GM12864 (cell line): ENCODE results near the gene CCSER1.

ENCODE experiments used
- DNase-seq: peaks from one replicate; pipeline ENCODE4 v3.0.0-alpha.2; 2011; ENCODE audit warnings: low read depth
- H3K4me3 ChIP-seq: 2 replicates; pipeline ENCODE4 v1.5.1; 2011; ENCODE audit warnings: mild to moderate bottlenecking, low read depth, low read length, control low read depth
- TF ChIP-seq, protein P1 (sequence below): IDR thresholded peaks from 2 replicates; pipeline ENCODE4 v1.5.1; 2011; ENCODE audit warnings: low read depth, mild to moderate bottlenecking, moderate library complexity, low read length, control low read depth, inconsistent platforms; ENCODE audit errors: missing control alignments

The CCSER1 gene

DNA sequence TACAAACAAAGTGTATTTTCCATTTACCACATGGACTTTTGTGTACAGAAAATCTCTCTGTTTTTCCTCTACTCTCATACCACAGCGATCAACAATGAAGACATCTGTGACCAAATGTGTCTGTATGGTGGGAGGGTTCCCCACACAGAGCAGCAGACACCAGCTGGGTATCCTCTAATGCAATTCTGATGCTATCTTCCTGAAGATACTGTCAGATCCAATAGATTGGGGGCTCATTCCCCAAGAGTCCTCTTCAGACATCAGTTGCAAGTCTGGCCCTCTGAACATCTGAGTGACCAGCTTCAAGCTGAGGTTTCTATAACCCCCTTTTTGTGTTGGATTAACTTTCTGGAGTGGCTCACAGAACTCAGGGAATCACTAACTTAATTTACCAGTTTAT, 659.4 kb downstream of the CCSER1 start:
- H3K4me3 ChIP-seq: no peak overlapping the region
- TF ChIP-seq, protein P1, sequence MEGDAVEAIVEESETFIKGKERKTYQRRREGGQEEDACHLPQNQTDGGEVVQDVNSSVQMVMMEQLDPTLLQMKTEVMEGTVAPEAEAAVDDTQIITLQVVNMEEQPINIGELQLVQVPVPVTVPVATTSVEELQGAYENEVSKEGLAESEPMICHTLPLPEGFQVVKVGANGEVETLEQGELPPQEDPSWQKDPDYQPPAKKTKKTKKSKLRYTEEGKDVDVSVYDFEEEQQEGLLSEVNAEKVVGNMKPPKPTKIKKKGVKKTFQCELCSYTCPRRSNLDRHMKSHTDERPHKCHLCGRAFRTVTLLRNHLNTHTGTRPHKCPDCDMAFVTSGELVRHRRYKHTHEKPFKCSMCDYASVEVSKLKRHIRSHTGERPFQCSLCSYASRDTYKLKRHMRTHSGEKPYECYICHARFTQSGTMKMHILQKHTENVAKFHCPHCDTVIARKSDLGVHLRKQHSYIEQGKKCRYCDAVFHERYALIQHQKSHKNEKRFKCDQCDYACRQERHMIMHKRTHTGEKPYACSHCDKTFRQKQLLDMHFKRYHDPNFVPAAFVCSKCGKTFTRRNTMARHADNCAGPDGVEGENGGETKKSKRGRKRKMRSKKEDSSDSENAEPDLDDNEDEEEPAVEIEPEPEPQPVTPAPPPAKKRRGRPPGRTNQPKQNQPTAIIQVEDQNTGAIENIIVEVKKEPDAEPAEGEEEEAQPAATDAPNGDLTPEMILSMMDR: no peak
- DNase-seq: no peak

DNA sequence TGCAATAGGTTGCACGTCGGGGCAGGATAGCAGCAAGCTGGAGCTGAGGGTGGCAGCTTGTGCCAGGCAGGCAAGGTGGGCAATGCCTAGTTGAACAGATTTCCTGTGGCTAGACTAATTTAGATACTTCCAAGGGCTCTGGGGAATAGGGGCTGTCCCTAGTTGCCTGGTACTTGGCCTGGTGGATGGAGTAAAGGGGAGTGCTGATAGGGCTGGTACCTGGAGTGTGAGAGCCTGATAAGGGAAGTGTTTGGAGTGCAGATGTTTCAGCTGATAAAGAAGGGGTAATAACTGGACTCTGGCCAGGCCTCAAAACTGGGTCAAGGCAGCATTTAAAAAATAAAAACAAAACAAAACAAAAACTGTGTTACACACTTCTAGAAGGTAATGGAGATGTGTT, 665.5 kb downstream of the CCSER1 start:
- TF ChIP-seq, protein P1: no peak
- H3K4me3 ChIP-seq: no peak overlapping the region
- DNase-seq: no peak

DNA sequence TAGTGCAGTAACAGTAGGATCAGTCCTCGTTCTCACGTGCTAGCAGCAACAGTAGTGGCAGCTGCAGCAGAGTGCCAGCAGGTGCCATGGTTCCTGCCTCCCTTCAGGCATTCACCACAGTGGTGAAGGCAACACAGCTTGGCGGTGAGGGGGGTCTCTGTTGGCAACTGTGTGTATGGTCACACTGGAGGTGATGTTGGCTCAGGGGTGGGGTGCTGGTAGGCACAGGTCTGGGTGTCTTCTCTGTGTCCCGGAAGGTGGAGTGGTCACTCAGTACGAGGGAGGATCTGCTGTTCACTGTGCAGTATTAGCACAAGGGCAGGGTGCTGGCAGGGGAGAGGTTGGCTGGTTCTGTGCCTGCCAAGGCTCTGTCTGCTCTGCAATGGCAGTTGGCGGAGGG, 671.8 kb downstream of the CCSER1 start:
- DNase-seq: no peak
- TF ChIP-seq, protein P1: no peak
- H3K4me3 ChIP-seq: no peak overlapping the region

DNA sequence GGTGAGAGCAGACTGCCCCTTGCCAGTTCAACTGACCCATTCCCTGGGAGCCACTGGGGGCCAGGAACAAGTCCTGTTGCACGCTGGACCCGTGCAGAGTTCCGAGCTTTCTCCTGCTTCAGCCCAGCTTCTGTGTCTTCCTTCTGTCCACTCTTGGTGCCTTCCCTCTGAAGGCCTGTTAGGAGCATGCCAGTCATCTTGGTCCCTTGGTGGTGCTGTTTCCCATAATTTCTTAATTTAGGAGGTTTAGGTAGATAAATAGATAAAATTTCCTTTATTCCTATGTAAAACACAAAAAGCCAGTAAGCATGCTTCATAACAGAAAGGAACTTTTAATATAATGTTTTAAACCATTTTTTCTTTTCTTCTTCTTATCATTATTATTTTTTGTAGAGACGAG, 672.7 kb downstream of the CCSER1 start:
- no peak overlapping the region for H3K4me3 ChIP-seq
- no peak for DNase-seq
- TF ChIP-seq, protein P1: no peak

DNA sequence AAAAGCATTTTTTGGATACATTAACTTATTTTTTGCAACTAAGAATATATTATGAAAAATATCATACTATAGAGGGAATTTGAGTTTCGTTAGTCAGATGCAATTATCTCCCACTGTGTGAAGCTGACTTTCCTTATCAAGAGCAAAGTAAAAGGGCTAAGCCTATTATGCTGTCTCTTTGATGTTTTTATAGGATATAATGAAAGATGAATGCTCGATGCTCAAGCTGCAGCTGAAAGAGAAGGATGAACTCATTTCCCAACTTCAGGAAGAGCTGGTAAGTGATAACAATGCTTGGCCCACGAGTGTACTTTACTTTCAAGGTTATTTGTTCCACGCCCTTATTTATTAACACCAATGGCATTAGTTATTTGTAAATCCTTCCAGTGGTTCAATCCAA, 688.4 kb downstream of the CCSER1 start:
- TF ChIP-seq, protein P1: no peak
- no peak for DNase-seq
- H3K4me3 ChIP-seq: no peak overlapping the region

DNA sequence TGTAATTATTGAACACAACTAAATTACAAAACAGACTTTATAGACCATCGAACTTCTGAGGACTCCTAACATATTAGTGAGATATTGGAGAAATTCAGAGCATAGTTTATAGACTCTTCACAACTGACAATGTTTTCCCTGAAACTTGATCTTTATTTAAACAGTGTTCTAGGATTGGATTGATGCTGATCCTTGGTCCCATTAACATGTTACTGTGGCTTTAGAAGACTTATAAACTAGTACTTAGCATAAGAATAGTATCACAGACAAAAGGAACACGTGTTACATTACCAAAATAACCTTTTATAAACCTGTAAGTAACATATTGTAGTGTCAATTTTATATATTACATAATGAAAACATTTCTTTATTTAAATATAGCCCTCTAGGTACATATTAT, 689.6 kb downstream of the CCSER1 start:
- TF ChIP-seq, protein P1: no peak
- no peak overlapping the region for H3K4me3 ChIP-seq
- no peak for DNase-seq

DNA sequence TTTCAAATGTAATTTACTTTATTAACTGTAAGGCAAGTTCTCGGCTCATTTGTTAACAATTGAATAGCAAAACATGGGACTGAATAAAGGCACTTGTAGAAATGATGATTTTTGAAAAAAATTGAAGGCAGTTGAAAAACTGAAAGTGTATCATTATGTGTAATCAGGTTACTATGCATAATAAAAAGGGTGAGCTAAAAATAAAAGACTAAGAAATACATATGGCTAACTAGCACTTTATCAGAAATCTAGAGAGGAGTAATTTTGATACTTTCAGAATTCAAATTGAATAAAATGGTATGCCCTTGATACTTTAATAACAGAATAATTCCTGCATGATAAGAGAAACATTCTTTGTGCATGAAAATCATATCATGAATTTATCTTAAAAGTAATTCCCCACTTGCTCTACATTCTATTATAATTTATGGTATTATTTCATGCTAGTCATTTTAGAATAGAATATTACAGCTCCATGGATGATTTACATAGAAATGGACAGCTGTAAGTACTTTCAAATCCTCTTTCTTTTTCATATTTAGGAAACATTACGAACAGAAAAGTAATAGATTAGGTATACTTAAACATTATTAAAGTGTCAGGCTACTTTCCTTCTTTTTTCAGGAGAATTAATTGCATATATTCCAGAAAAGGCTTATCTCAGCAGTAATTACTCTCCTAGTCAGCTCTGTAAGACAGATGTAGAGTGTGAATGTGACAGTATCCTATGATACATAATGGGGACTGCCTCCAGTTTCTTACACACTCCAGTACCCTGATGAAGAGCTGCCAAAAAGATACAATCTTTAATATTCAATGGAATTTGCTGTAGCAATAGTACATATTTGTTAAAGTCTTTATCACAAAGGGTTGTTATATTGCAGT, 697.3 kb downstream of the CCSER1 start:
- H3K4me3 ChIP-seq: no peak overlapping the region
- no peak for DNase-seq
- TF ChIP-seq, protein P1: no peak
